HFFc6 (cell line): Measurements from ENCODE around the gene VWF. TPM values are rescaled to one million over a fixed set of nuclear protein-coding genes. Genes with fewer than 3 reads are reported as not detected.

ENCODE experiments used
- DNase-seq: peaks from one replicate; pipeline ENCODE4 v3.0.0-alpha.2; 2018
- H3K27ac Mint-ChIP-seq: 2 replicates; pipeline ENCODE4 v1.8.0; 2020; ENCODE audit warnings: mild to moderate bottlenecking, mixed read lengths
- H3K27me3 Mint-ChIP-seq: 2 replicates; pipeline ENCODE4 v1.8.0; 2021; ENCODE audit warnings: mild to moderate bottlenecking, moderate library complexity, mixed read lengths; ENCODE audit not compliant: insufficient read depth
- H3K36me3 Mint-ChIP-seq: 2 replicates; pipeline ENCODE4 v1.8.0; 2021; ENCODE audit warnings: low read depth, mixed read lengths
- H3K4me1 Mint-ChIP-seq: 2 replicates; pipeline ENCODE4 v1.8.0; 2020; ENCODE audit warnings: low read depth, mixed read lengths
- H3K4me3 Mint-ChIP-seq: 2 replicates; pipeline ENCODE4 v1.8.0; 2020; ENCODE audit warnings: mild to moderate bottlenecking, moderate library complexity, mixed read lengths
- H3K9me3 Mint-ChIP-seq: 2 replicates; pipeline ENCODE4 v1.8.0; 2020; ENCODE audit warnings: mild to moderate bottlenecking, mixed read lengths
- CTCF ChIP-seq: fragments of 200-600 bp; sonication (generic); IDR thresholded peaks from 2 replicates; pipeline ENCODE4 v1.5.0; 2021; ENCODE audit warnings: antibody characterized with exemption, mild to moderate bottlenecking
- total RNA-seq, 6 experiments: library from RNA; stranded (reverse); fragmentation: NEBNext Ultra II Directional; extraction: Animal tissue kit (Norgen Biotek cat#: 25700); gene quantifications; 2 replicates in 1 of 6; 3 replicates in 5 of 6; pipeline ENCODE4 v1.2.3, GENCODE V29; 2021

VWF gene
- total RNA-seq, 6 experiments from 2014 or later: 0.02 to 0.25 (median 0.10) TPM

DNA sequence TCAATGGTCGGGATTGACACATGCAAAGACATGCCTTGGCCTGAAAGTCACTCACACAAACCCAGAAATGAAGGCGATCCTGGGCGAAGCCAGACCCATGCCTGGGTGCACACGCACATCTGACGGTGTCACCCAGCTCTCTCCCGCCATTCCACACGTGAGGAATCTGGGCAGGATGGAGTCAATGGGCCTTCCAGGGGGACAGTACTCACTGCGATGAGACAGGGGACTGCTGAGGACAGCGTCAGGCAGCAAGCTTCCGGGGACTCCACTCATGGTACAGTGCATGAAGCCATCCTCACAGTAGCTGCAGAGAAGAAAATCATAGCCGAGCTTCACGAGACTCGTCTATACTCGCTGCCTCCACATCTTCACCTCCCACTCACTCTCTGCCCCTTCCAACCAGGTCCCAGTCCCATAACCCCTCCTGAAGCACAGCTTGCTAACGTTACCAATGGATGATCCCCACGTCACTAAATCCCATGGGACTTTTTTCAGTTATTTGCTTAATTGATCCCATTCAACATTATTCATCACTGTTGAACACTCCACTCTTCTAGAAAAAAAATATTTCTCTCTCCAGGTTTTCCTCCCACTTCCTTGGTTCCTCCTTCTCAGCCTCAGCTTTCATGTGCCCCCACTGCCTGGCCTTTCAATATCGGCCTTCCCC is 77.8 kb downstream of the VWF start:
- peaks cover 3% of the 10 kb centered on the region; the same call in 1 of the 2 replicates for H3K27me3 Mint-ChIP-seq
- H3K36me3 Mint-ChIP-seq: peaks cover 4% of the 10 kb centered on the region; the same call in 1 of the 2 replicates
- H3K4me1 Mint-ChIP-seq: peaks cover 57% of the 10 kb centered on the region
- peak overlapping the region; percentile 26; the same call in 1 of the 2 replicates for H3K4me3 Mint-ChIP-seq
- no peaks in the 10 kb centered on the region for H3K9me3 Mint-ChIP-seq
- no peak for DNase-seq
- no peak for TF ChIP-seq CTCF
- H3K27ac Mint-ChIP-seq: peak overlapping the region; percentile 88

GRCh38 chr12:6045438-6045837 is 79.0 kb downstream of the VWF start:
- peaks cover 57% of the 10 kb centered on the region for H3K4me1 Mint-ChIP-seq

GRCh38 chr12:6044082-6044481 is 80.4 kb downstream of the VWF start:
- no peaks in the 10 kb centered on the region for H3K9me3 Mint-ChIP-seq

More at GRCh38 chr12:6045438-6045837, 79.0 kb downstream of the VWF start:
- H3K27me3 Mint-ChIP-seq: peaks cover 3% of the 10 kb centered on the region; the same call in 1 of the 2 replicates
- no peak for DNase-seq
- TF ChIP-seq CTCF: no peak
- no peak overlapping the region for H3K4me3 Mint-ChIP-seq
- H3K27ac Mint-ChIP-seq: no peak overlapping the region
- H3K9me3 Mint-ChIP-seq: no peaks in the 10 kb centered on the region
- H3K36me3 Mint-ChIP-seq: peaks cover 4% of the 10 kb centered on the region; the same call in 1 of the 2 replicates

DNA sequence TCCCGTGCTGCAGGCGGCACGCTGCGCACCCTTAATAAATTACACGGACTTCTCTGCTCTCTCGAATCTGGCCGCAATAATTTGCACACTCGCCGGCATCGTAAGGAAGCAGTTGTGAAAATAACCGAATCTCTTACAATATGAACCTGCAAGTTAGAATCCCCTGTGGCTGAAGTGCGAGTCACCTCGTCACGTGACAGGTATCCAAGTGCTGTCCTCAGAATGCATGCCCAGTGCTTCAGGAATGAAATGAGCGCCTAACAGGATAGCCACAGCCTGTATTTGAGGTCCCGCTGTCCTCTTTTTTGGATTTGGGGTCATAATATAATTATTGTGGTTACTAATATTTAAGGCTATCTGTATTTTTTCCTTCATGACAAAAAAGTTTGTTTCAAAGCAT is 82.0 kb downstream of the VWF start:
- H3K4me1 Mint-ChIP-seq: peaks cover 37% of the 10 kb centered on the region
- H3K9me3 Mint-ChIP-seq: no peaks in the 10 kb centered on the region
- no peak overlapping the region for H3K27ac Mint-ChIP-seq
- DNase-seq: no peak
- H3K4me3 Mint-ChIP-seq: no peak overlapping the region
- peaks cover 3% of the 10 kb centered on the region; the same call in 1 of the 2 replicates for H3K27me3 Mint-ChIP-seq
- TF ChIP-seq CTCF: no peak
- H3K36me3 Mint-ChIP-seq: peaks cover 4% of the 10 kb centered on the region; the same call in 1 of the 2 replicates

More at GRCh38 chr12:6044082-6044481, 80.4 kb downstream of the VWF start:
- Mint-ChIP-seq H3K4me3 (no peak overlapping the region), H3K27ac (no peak overlapping the region), H3K27me3 (peaks cover 3% of the 10 kb centered on the region; the same call in 1 of the 2 replicates), H3K4me1 (peaks cover 46% of the 10 kb centered on the region), H3K36me3 (peaks cover 4% of the 10 kb centered on the region; the same call in 1 of the 2 replicates)
- TF ChIP-seq CTCF: no peak
- DNase-seq: peak; percentile 71

DNA sequence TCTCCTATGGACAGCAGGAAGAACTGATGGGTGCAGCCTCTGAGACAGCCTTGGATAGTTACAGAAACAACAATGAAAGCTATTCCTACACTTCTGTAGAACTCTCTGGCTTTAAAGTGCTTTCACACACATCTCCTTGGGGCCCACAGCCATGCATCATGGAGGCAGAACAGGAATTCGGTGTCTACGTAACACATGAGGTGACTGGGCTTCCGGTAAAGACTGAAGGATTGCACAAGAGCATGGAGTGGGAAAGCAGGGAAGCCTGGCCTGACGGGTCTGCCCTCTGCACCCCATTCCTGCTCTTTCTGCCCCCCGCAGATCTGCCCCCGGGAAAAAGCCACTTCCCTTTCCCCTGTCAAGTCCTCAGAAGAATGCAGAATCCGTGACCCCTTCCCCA is 82.6 kb downstream of the VWF start:
- H3K4me1 Mint-ChIP-seq: peaks cover 31% of the 10 kb centered on the region
- H3K9me3 Mint-ChIP-seq: no peaks in the 10 kb centered on the region
- no peak overlapping the region for H3K27ac Mint-ChIP-seq
- no peak overlapping the region for H3K4me3 Mint-ChIP-seq
- TF ChIP-seq CTCF: no peak
- H3K27me3 Mint-ChIP-seq: peaks cover 2% of the 10 kb centered on the region; the same call in 1 of the 2 replicates
- no peak for DNase-seq
- peaks cover under 1% of the 10 kb centered on the region; the same call in 1 of the 2 replicates for H3K36me3 Mint-ChIP-seq
